Tongue (tissue), 2 donors: ENCODE data around the gene GATA3. TPM values are rescaled to one million over a fixed set of nuclear protein-coding genes. Genes with fewer than 3 reads are reported as not detected.

Source experiments
- DNase-seq: peaks from one replicate; pipeline ENCODE4 v3.0.0-alpha.2; 2015
- total RNA-seq: library from RNA; depleted of rRNA; stranded (reverse); fragments of >200 nt; gene quantifications from one replicate; pipeline ENCODE4 v1.2.3, GENCODE V29; 2014

The GATA3 gene
- total RNA-seq, 1 donor from 2014 or later = not detected

DNA sequence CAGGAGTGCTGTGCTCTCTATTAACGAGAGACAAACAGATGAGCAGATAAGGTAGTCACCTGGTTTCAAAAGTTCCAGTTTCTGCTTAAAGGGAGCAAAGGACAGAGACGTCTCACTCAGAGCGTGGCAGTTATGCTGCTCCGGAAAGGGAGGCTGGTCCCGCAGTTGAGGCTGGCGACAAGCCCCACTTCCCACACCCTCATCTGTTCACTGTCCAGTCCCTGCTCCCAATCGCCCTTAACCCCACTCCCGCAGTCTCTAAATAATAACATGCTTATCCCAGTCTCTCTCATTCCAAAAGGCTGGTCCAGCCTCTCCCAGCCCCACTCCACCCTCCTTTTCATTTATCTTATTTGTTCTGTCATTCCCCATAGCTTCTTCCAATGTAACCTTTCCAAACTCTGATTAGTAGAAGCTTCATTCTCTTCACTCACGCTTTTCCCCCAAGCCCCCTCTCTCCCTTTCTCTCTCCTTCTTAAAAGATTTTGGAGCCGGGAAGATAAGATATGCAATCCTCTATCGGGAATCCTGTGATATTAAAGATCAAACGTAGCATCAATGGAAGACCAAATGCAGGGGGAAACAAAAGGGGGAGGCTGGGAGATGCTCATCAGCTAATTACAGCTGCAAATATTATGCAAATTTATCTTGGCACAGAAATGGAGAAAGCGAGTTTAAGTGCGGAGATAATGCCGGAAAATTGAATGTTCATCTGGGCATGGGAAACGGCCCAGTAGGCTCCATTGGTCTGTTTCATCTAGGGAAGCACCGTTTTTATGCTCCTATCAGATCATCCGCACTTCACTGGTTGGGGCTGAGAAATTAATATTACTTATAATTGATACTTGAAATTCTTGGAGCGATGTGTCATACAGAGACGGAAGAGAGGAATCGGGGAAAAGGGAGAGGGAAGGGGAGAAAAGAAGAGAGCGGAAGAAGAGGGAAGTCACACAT is 16.3 kb upstream of the GATA3 start:
- no peak for DNase-seq

GRCh38 chr10:8039321-8039881 is 15.1 kb upstream of the GATA3 start:
- DNase-seq = no peak

GRCh38 chr10:8040651-8041050 is 13.8 kb upstream of the GATA3 start:
- DNase-seq = no peak

DNA sequence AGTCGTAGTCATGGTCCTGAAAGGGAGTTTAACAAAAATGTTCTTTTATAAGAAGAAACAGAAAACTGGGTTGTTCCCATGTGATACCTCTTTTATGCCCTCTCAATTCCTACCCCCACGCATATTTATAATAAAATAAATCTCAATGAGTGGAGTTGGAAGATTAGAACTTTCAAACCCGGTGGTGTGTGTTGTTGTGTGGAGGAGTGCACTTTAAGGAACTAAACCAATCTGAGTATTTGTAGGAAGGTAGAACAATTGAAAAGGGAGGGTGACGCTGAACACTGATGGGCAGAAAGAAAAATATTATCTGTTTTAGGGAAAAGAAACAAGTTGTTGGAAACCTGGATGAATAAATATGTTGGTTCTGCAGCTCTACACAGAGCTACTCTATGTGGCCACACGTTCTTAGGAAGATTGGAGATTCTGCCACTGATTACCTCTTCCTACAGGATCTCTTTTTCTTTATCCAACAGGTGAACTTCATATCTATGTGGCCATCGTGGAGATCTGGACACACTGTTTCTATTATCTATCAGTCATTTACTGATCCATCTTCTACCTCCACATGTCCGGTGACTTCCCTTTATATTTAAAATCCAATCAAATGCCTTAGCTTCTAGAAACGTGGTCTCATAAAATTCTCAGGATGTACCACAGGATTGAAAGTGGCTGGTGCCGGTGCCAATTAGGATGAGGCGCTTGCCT is 13.1 kb upstream of the GATA3 start:
- DNase-seq = no peak

- DNase-seq = no peak
Observed at GRCh38 chr10:8041992-8042720, 12.3 kb upstream of the GATA3 start.

- no peak for DNase-seq
Observed at GRCh38 chr10:8042721-8043568, 11.5 kb upstream of the GATA3 start.

- DNase-seq = no peak
Observed at GRCh38 chr10:8043569-8044306, 10.8 kb upstream of the GATA3 start.

DNA sequence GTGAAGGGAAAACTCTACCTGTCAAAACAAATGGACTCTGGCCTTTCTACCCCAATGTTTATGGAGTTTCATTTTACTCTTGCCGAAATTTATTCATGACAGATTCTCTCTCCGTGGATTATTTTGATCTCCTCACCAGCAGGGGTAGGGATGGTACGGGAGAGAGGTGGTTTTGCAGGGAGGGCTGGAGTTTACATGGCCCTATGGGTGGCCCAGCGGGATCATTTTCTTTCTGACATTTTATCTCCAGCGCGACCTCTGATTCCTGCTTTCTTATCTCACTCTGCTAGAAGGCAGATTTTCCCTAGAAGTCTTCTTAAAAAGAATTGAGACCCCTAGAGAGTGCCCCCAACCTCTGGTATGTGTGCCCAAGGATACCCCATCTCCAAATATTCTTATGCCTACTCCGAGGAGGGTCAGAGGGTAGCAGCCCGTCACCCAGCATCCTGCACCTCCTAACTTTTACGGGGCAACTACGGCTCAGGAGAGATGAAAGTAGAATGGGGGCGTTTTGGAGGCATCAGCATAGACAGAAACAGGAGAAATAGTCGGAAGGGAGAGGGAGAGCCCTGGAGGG is 10.1 kb upstream of the GATA3 start:
- DNase-seq = no peak

GRCh38 chr10:8044908-8045725 is 9.4 kb upstream of the GATA3 start:
- no peak for DNase-seq

DNA sequence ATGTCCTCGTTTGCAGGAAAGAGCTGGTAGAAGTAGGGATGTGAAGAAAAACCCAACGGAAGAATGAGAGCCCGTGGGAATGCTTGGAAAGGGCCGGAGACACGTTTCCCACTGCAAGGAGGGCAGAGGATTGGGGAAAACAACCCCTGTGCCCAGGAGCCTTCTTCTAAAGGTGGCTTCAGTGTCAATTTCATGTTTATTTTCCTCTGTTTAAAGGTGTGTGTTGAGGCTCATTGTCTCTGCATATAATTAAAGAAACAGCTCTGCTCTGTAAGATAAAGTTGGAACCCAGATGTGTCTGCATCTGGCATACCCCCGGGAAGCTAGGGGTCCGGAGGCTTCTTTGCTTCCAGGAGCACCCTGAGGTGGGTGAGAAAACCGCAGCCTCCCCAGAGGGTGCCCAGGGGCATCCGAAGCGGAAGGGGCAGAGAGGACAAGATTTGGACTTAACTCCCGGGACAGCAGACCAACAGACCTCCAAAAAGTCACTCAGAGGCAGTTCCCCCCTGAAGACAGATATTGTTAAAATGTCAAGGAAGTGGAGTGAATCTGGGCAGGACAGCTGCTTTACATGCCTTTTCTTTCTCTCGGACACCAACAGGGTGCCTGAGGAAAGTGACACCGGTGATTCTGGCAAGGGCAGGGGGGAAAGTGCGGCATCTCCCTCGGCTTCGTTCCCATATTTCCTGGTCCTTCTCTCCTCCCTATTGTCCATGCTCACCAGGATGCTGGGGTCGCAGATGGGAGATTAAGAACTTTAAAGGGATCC is 8.6 kb upstream of the GATA3 start:
- DNase-seq = no peak

GRCh38 chr10:8047452-8048280 is 6.8 kb upstream of the GATA3 start:
- DNase-seq = no peak

GRCh38 chr10:8048281-8049008 is 6.0 kb upstream of the GATA3 start:
- DNase-seq = no peak

- DNase-seq = no peak
Observed at GRCh38 chr10:8049045-8049864, 5.2 kb upstream of the GATA3 start.

- DNase-seq = no peak
Observed at GRCh38 chr10:8049865-8050555, 4.5 kb upstream of the GATA3 start.

DNA sequence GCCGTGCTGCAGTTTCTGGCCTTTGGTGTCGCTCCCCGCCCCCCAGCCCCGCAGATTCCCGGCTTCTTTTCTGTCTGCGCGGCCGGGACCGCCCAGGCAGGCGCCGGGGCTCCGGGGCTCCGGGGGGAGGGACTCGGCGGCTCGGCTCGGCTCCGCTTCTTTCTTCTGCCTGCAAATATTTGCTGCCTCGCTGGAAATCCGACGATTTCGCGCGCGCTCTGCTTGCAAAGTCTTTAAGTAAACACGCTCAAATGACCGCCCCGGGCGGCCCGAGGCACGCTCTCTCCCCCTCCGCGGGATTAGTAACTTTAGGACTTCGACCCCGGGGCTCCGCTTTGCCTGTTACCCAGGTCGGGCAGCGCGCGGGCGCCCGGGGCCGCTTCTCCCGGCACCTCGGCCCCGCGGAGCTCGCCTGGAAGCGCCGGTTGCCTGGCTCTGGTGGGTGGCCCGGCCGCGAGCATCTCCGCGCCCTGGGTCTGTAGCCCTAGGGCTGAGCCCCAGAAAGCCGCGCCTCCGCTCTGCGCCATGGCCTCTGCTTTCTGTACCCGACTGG is 3.9 kb upstream of the GATA3 start:
- peak; percentile 60 for DNase-seq
